GM23338 (cell line): Measurements from ENCODE around the gene UTS2R. TPM values are rescaled to one million over a fixed set of nuclear protein-coding genes. Genes with fewer than 3 reads are reported as not detected.

ENCODE experiments used
- ATAC-seq: fragments of 200-7000 bp; cut with Tn5 transposase; 3 replicates; pipeline ENCODE4 v1.9.1; 2020
- DNase-seq: peaks from one replicate; pipeline ENCODE4 v3.0.0-alpha.2; 2015; ENCODE audit warnings: low spot score
- H2AFZ ChIP-seq: fragments of 200-600 bp; sonication (generic); 2 replicates; pipeline ENCODE4 v1.8.0; 2016; ENCODE audit warnings: antibody characterized with exemption, mild to moderate bottlenecking, moderate library complexity
- H3F3A ChIP-seq: fragments of 200-600 bp; sonication (generic); replicated peaks from 2 replicates; pipeline ENCODE4 v1.8.0; 2017; ENCODE audit warnings: antibody characterized with exemption, mixed run types, low read depth
- H3K27ac ChIP-seq: fragments of 200-600 bp; sonication (generic); 2 replicates; pipeline ENCODE4 v1.6.1; 2016; ENCODE audit warnings: low read depth
- H3K27me3 ChIP-seq: fragments of 200-600 bp; sonication (generic); 2 replicates; pipeline ENCODE4 v1.8.0; 2016; ENCODE audit warnings: mild to moderate bottlenecking, mixed run types, moderate library complexity; ENCODE audit not compliant: insufficient read depth
- H3K36me3 ChIP-seq: fragments of 200-600 bp; sonication (generic); 2 replicates; pipeline ENCODE4 v1.8.0; 2016; ENCODE audit warnings: mild to moderate bottlenecking; ENCODE audit not compliant: insufficient read depth
- H3K4me1 ChIP-seq: fragments of 200-600 bp; sonication (generic); 2 replicates; pipeline ENCODE4 v1.8.0; 2016; ENCODE audit warnings: mild to moderate bottlenecking, moderate library complexity; ENCODE audit not compliant: insufficient read depth
- H3K4me2 ChIP-seq: fragments of 200-600 bp; sonication (generic); 2 replicates; pipeline ENCODE4 v1.7.1; 2017; ENCODE audit warnings: mixed run types
- H3K4me3 ChIP-seq: fragments of 200-600 bp; sonication (generic); 2 replicates; pipeline ENCODE4 v1.6.1; 2016; ENCODE audit warnings: mixed run types
- H3K79me2 ChIP-seq: fragments of 200-600 bp; sonication (generic); replicated peaks from 2 replicates; pipeline ENCODE4 v1.8.0; 2017; ENCODE audit warnings: mild to moderate bottlenecking; ENCODE audit not compliant: insufficient read depth
- H3K9me2 ChIP-seq: fragments of 200-600 bp; sonication (generic); 2 replicates; pipeline ENCODE4 v1.8.0; 2017; ENCODE audit not compliant: insufficient read depth
- H4K20me1 ChIP-seq: fragments of 200-600 bp; sonication (generic); replicated peaks from 2 replicates; pipeline ENCODE4 v1.8.0; 2017; ENCODE audit warnings: mild to moderate bottlenecking; ENCODE audit not compliant: insufficient read depth
- H3K27ac Mint-ChIP-seq: 2 replicates; pipeline ENCODE4 v1.8.0; 2020; ENCODE audit warnings: inconsistent platforms, mild to moderate bottlenecking, moderate library complexity, mixed read lengths
- H3K27me3 Mint-ChIP-seq: 3 replicates; pipeline ENCODE4 v1.8.0; 2022; ENCODE audit warnings: low read depth, mild to moderate bottlenecking, moderate library complexity, mixed read lengths, inconsistent platforms; ENCODE audit not compliant: insufficient read depth, poor library complexity
- H3K36me3 Mint-ChIP-seq: 3 replicates; pipeline ENCODE4 v1.8.0; 2021; ENCODE audit warnings: low read depth, mild to moderate bottlenecking, inconsistent platforms, moderate library complexity, mixed read lengths
- H3K4me1 Mint-ChIP-seq: 3 replicates; pipeline ENCODE4 v1.8.0; 2020; ENCODE audit warnings: mild to moderate bottlenecking, inconsistent platforms, mixed read lengths
- H3K4me3 Mint-ChIP-seq: 3 replicates; pipeline ENCODE4 v1.8.0; 2021; ENCODE audit warnings: moderate library complexity, mild to moderate bottlenecking, inconsistent platforms, mixed read lengths
- H3K9me3 Mint-ChIP-seq: 3 replicates; pipeline ENCODE4 v1.8.0; 2020; ENCODE audit warnings: moderate library complexity, mild to moderate bottlenecking, inconsistent platforms, mixed read lengths
- CREB1 ChIP-seq: fragments of 250-450 bp; sonication (Bioruptor Pico); IDR thresholded peaks from 2 replicates; pipeline ENCODE4 v1.5.0; 2020; ENCODE audit warnings: low read depth, mild to moderate bottlenecking, moderate library complexity
- ETS1 ChIP-seq: IDR thresholded peaks from 2 replicates; pipeline ENCODE4 v1.6.1; 2016; ENCODE audit warnings: antibody characterized with exemption
- EZH2phosphoT487 ChIP-seq: fragments of 200-600 bp; sonication (generic); IDR thresholded peaks from one replicate; pipeline ENCODE4 v1.8.1; 2018; ENCODE audit warnings: antibody characterized with exemption; ENCODE audit not compliant: unreplicated experiment
- NANOG ChIP-seq: IDR thresholded peaks from 2 replicates; pipeline ENCODE4 v1.6.1; 2016; ENCODE audit warnings: antibody characterized with exemption, borderline replicate concordance
- POLR2AphosphoS5 ChIP-seq: IDR thresholded peaks from 2 replicates; pipeline ENCODE4 v1.6.1; 2016; ENCODE audit warnings: antibody characterized with exemption, low read depth
- STAT1 ChIP-seq: IDR thresholded peaks from one replicate; pipeline ENCODE4 v1.6.1; 2016; ENCODE audit warnings: antibody characterized with exemption; ENCODE audit not compliant: unreplicated experiment
- ZNF114 ChIP-seq: fragments of 250-450 bp; sonication (Bioruptor Pico); IDR thresholded peaks from 2 replicates; pipeline ENCODE4 v1.5.0; 2020; ENCODE audit warnings: mild to moderate bottlenecking, moderate library complexity
- ZNF331 ChIP-seq: fragments of 250-450 bp; sonication (Bioruptor Pico); IDR thresholded peaks from 2 replicates; pipeline ENCODE4 v1.5.0; 2020; ENCODE audit warnings: low read depth, mild to moderate bottlenecking, moderate library complexity
- polyA plus RNA-seq: library from polyadenylated mRNA; unstranded; fragments of >200 nt; fragmentation: Nextera tagmentation; extraction: Ambion mirVana; gene quantifications from 2 replicates; pipeline ENCODE4 v1.2.1, GENCODE V29; 2016
- total RNA-seq: library from RNA; depleted of rRNA; stranded (reverse); fragments of >200 nt; shearing (Covaris generic); gene quantifications from 2 replicates; pipeline ENCODE4 v1.2.3, GENCODE V29; 2014
- TF ChIP-seq, protein P1 (sequence below): IDR thresholded peaks from one replicate; pipeline ENCODE4 v1.6.1; 2018; ENCODE audit warnings: antibody characterized with exemption; ENCODE audit not compliant: unreplicated experiment

The UTS2R gene
- total and polyA plus RNA-seq, 2 experiments from 2014 or later = 0.49 TPM; not detected in 1

DNA sequence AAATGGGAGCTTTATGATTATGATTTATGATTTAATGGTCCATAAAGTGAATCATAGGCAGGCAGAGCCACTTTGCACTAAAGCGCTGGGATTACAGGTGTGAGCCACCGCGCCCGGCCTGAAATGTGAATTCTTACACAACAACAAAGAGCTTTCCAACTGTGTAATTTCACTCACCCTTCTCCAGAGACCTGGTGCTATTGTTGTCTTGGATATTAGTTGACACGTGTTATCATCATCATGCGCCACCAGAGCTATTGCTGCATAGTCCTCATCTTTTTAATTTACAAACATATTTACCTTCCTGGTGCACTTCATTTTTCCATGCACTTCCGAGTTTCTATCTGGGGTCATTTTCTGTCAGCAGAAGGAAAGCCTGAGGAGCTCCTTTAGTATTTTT, 4.8 kb upstream of the UTS2R start (continued):
- TF ChIP-seq, protein P1, sequence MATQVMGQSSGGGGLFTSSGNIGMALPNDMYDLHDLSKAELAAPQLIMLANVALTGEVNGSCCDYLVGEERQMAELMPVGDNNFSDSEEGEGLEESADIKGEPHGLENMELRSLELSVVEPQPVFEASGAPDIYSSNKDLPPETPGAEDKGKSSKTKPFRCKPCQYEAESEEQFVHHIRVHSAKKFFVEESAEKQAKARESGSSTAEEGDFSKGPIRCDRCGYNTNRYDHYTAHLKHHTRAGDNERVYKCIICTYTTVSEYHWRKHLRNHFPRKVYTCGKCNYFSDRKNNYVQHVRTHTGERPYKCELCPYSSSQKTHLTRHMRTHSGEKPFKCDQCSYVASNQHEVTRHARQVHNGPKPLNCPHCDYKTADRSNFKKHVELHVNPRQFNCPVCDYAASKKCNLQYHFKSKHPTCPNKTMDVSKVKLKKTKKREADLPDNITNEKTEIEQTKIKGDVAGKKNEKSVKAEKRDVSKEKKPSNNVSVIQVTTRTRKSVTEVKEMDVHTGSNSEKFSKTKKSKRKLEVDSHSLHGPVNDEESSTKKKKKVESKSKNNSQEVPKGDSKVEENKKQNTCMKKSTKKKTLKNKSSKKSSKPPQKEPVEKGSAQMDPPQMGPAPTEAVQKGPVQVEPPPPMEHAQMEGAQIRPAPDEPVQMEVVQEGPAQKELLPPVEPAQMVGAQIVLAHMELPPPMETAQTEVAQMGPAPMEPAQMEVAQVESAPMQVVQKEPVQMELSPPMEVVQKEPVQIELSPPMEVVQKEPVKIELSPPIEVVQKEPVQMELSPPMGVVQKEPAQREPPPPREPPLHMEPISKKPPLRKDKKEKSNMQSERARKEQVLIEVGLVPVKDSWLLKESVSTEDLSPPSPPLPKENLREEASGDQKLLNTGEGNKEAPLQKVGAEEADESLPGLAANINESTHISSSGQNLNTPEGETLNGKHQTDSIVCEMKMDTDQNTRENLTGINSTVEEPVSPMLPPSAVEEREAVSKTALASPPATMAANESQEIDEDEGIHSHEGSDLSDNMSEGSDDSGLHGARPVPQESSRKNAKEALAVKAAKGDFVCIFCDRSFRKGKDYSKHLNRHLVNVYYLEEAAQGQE = no peak
- no peak for TF ChIP-seq CREB1 (CRISPR knock-in tag)
- no peak for TF ChIP-seq NANOG
- TF ChIP-seq ZNF114 (CRISPR knock-in tag) = no peak
- no peak for TF ChIP-seq ZNF331 (CRISPR knock-in tag)
- no peak for TF ChIP-seq EZH2phosphoT487
- no peak for TF ChIP-seq ETS1
- TF ChIP-seq STAT1 = no peak
- no peak for TF ChIP-seq POLR2AphosphoS5

GRCh38 chr17:82367724-82368524, 3.6 kb upstream of the UTS2R start:
- no peaks in the 10 kb centered on the region for H4K20me1 ChIP-seq
- Mint-ChIP-seq H3K36me3 (peaks cover 4% of the 10 kb centered on the region; the same call in 2 of the 3 replicates), H3K27ac (no peak overlapping the region), H3K27me3 (peaks cover 35% of the 10 kb centered on the region), H3K9me3 (peaks cover 12% of the 10 kb centered on the region; the same call in 2 of the 3 replicates), H3K4me1 (peaks cover 12% of the 10 kb centered on the region), H3K4me3 (peak overlapping the region; percentile 54)
- H3K4me1 ChIP-seq = no peaks in the 10 kb centered on the region; the same call in 1 of the 2 replicates
- H3K36me3 ChIP-seq = no peaks in the 10 kb centered on the region
- no peak overlapping the region for H3K27ac ChIP-seq
- H2AFZ ChIP-seq = no peak overlapping the region
- peaks cover 38% of the 10 kb centered on the region for H3K27me3 ChIP-seq
- DNase-seq (peak; percentile 82), ATAC-seq (peak; percentile 82)
- H3K9me2 ChIP-seq = no peaks in the 10 kb centered on the region
- H3K79me2 ChIP-seq = no peaks in the 10 kb centered on the region
- 0 out of 2 replicates have a peak overlapping the region, but pooled peaks have one; percentile 23 for H3K4me2 ChIP-seq
- H3K4me3 ChIP-seq = no peak overlapping the region
- TF ChIP-seq CREB1 (CRISPR knock-in tag) = peak; percentile 44; the same call in 1 of the 2 replicates
- TF ChIP-seq POLR2AphosphoS5 = no peak
- TF ChIP-seq ZNF114 (CRISPR knock-in tag) = no peak
- H3F3A ChIP-seq = no peaks in the 10 kb centered on the region
